GM12874 (cell line): ENCODE measurements around the gene PYCARD.

Source experiments
- CTCF ChIP-seq: IDR thresholded peaks from 2 replicates; pipeline ENCODE4 v1.5.1; 2011; ENCODE audit warnings: low read depth, mild to moderate bottlenecking, control low read depth, low read length, moderate library complexity; ENCODE audit not compliant: insufficient read depth

Gene PYCARD

GRCh38 chr16:31177136-31177535 is 25.4 kb downstream of the PYCARD start:
- TF ChIP-seq CTCF = no peak

DNA sequence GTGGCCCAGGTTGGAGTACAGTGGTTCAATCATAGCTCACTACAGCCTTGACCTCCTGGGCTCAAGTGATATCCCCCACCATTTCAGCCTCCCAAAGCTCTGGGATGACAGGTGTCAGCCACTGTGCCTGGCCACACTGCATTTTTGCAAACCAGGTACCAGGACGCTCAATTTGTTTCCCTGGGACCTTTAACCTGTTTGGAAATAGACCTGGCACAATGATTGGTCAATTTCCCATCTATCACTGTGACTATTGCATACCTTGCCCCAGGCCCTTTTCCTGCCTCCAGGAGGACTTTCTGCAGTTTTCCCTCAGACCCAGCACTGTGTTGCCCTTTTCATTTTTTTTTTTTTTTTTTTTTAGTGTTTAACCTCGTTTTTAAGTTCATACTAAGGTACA is 33.7 kb downstream of the PYCARD start:
- TF ChIP-seq CTCF = no peak

DNA sequence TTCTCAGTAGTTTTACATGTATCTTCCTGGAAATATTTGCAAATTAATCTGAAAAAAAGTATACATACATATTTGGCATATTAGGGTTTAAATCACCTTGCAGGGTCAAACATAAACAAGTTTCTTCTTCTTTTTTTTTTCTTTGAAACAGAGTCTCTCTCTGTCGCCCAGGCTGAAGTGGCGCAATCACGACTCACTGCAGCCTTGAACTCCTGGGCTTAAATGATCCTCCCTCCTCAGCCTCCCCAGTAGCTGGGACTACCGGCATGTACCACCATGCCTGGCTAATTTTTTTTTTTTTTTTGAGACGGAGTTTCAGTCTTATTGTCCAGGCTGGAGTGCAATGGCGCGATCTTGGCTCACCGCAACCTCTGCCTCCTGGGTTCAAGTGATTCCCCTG is 35.2 kb downstream of the PYCARD start:
- no peak for TF ChIP-seq CTCF

DNA sequence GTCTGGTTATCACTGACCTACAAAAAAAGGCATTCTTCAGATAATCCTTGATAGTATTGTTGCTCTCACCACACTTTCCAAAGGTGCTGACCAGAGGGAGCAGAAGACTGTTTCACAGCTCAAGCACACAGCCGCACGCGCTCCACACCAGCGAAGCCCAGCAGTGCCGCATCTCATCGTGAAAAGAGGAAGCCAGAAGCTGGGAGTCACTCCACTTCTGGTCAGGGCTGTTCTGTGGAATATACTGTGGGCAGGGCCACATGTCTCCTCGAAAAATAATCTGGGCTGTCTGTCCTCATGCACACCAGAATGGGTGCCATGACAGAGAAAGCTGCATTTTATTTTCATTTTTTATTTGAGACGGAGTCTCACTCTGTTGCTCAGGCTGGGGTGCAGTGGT is 45.4 kb downstream of the PYCARD start:
- no peak for TF ChIP-seq CTCF
